HG03095 (cell line): Measurements from ENCODE around the gene NR1I3.
A peak's percentile ranks its signal among the peaks of the same experiment; 100 is the strongest.

Source experiments
- ATAC-seq: cut with Tn5 transposase; IDR thresholded peaks from one replicate; pipeline ENCODE4 v1.9.1; 2021; ENCODE audit warnings: moderate library complexity; ENCODE audit not compliant: unreplicated experiment

Gene NR1I3

GRCh38 chr1:161196521-161197451 is 41.2 kb downstream of the NR1I3 start:
- ATAC-seq, result no peak

GRCh38 chr1:161196111-161196510 is 41.9 kb downstream of the NR1I3 start:
- ATAC-seq, result no peak

GRCh38 chr1:161195171-161195570 is 42.8 kb downstream of the NR1I3 start:
- peak; percentile 45 for ATAC-seq

GRCh38 chr1:161193561-161194235 is 44.3 kb downstream of the NR1I3 start:
- no peak for ATAC-seq

GRCh38 chr1:161192476-161193465 is 45.2 kb downstream of the NR1I3 start:
- ATAC-seq, result no peak

GRCh38 chr1:161191971-161192370 is 46.0 kb downstream of the NR1I3 start:
- ATAC-seq, result no peak

- no peak for ATAC-seq
Measured at GRCh38 chr1:161190962-161191521, 47.0 kb downstream of the NR1I3 start.

GRCh38 chr1:161189036-161189435 is 49.0 kb downstream of the NR1I3 start:
- no peak for ATAC-seq

GRCh38 chr1:161188381-161188780 is 49.6 kb downstream of the NR1I3 start:
- no peak for ATAC-seq

- ATAC-seq, result no peak
Measured at GRCh38 chr1:161187311-161187710, 50.7 kb downstream of the NR1I3 start.

GRCh38 chr1:161185732-161186311 is 52.2 kb downstream of the NR1I3 start:
- no peak for ATAC-seq

- ATAC-seq, result peak; percentile 50
Measured at GRCh38 chr1:161185282-161185682, 52.7 kb downstream of the NR1I3 start.

GRCh38 chr1:161182214-161182613 is 55.8 kb downstream of the NR1I3 start:
- ATAC-seq, result peak; percentile 52

- no peak for ATAC-seq
Measured at GRCh38 chr1:161180639-161181038, 57.4 kb downstream of the NR1I3 start.

GRCh38 chr1:161179698-161180097 is 58.3 kb downstream of the NR1I3 start:
- ATAC-seq, result no peak
